Lower leg skin (tissue), 3 donors: ENCODE results near the gene DNAH7.

Source experiments
- CTCF ChIP-seq, 3 donors: fragments of 450-650 bp; IDR thresholded peaks; one replicate each; pipeline ENCODE4 v1.5.1; 2016; ENCODE audit warnings: antibody characterized with exemption in 3 of 3, mild to moderate bottlenecking in 3 of 3, moderate library complexity in 2 of 3
- POLR2A ChIP-seq, 2 donors: fragments of 450-650 bp; IDR thresholded peaks; one replicate each; pipeline ENCODE4 v1.6.1; 2016 to 2017; ENCODE audit warnings: antibody characterized with exemption in 2 of 2, mild to moderate bottlenecking in 1 of 2, moderate library complexity in 1 of 2

- TF ChIP-seq CTCF (IDR thresholded peaks at IDR 0.05): no peak
- TF ChIP-seq POLR2A (IDR thresholded peaks at IDR 0.05): no peak
These were observed 44.7 kb upstream of the DNAH7 start for GRCh38 chr2:196113061-196113974.
